A673 (cell line): ENCODE measurements around the gene PAK1IP1. TPM values are rescaled to one million over a fixed set of nuclear protein-coding genes. Genes with fewer than 3 reads are reported as not detected.
"Not testable (repeated sequence)": the region's sequence is repeated elsewhere in the genome, so short reads cannot be mapped to it uniquely, and the experiment has no call there.

Experiments
- BruUV-seq: library from RNA; stranded (reverse); fragments of 400-500 nt; replicated peaks from 2 replicates; lab custom pipeline; 2021; lab: Mats Ljungman, UMichigan
- CTCF ChIA-PET: fragments of 300-600 bp; sonication (Branson Sonifier 250); formaldehyde crosslinking; loops from one replicate; lab custom pipeline; 2022; ENCODE audit warnings: antibody characterized with exemption; lab: Charles Lee
- POLR2A ChIA-PET: fragments of 300-600 bp; sonication (Branson Sonifier 250); formaldehyde crosslinking; loops from one replicate; lab custom pipeline; 2022; ENCODE audit warnings: antibody characterized with exemption; ENCODE audit not compliant: low non-redundant PET; lab: Charles Lee
- DNase-seq: peaks from one replicate; pipeline ENCODE4 v3.0.0-alpha.2; 2015; ENCODE audit warnings: low spot score
- H3K27ac ChIP-seq: fragments of 200-600 bp; sonication (generic); 2 replicates; pipeline ENCODE4 v1.5.1; 2016; ENCODE audit warnings: mixed run types, low read depth, mild to moderate bottlenecking, mixed read lengths, antibody characterized with exemption, low read length; ENCODE audit not compliant: poor library complexity, severe bottlenecking
- H3K27me3 ChIP-seq: fragments of 200-600 bp; sonication (generic); replicated peaks from 2 replicates; pipeline ENCODE4 v1.6.1; 2017; ENCODE audit warnings: mixed run types, low read depth, mild to moderate bottlenecking, mixed read lengths, antibody characterized with exemption, low read length; ENCODE audit not compliant: insufficient read depth, poor library complexity
- H3K36me3 ChIP-seq: fragments of 200-600 bp; sonication (generic); 2 replicates; pipeline ENCODE4 v1.6.1; 2016; ENCODE audit warnings: mixed run types, mild to moderate bottlenecking, mixed read lengths, antibody characterized with exemption, low read length; ENCODE audit not compliant: insufficient read depth, poor library complexity, severe bottlenecking
- H3K4me1 ChIP-seq: fragments of 200-600 bp; sonication (generic); 2 replicates; pipeline ENCODE4 v1.6.1; 2017; ENCODE audit warnings: mixed run types, mild to moderate bottlenecking, mixed read lengths, antibody characterized with exemption, low read length; ENCODE audit not compliant: insufficient read depth, poor library complexity, severe bottlenecking
- H3K4me3 ChIP-seq: fragments of 200-600 bp; sonication (generic); 2 replicates; pipeline ENCODE4 v1.5.1; 2016; ENCODE audit warnings: low read depth, mixed run types, mild to moderate bottlenecking, mixed read lengths, low read length; ENCODE audit not compliant: poor library complexity, severe bottlenecking
- H3K9me3 ChIP-seq: fragments of 200-600 bp; sonication (generic); 2 replicates; pipeline ENCODE4 v1.6.1; 2016; ENCODE audit warnings: mixed run types, low read depth, mild to moderate bottlenecking, mixed read lengths, antibody characterized with exemption, low read length; ENCODE audit not compliant: poor library complexity, severe bottlenecking
- EZH2 ChIP-seq: fragments of 200-600 bp; sonication (generic); IDR thresholded peaks from 2 replicates; pipeline ENCODE4 v1.6.1; 2017; ENCODE audit warnings: borderline replicate concordance, low read depth, mild to moderate bottlenecking, mixed read lengths, antibody characterized with exemption, low read length; ENCODE audit not compliant: poor library complexity, severe bottlenecking
- intact Hi-C: fragments of 100-400 bp; cut with micrococcal nuclease; formaldehyde crosslinking; loops from one replicate; pipeline ENCODE4 v1.10.0; 2022; ENCODE audit not compliant: unreplicated experiment
- total RNA-seq: library from RNA; stranded (reverse); gene quantifications from 2 replicates; pipeline ENCODE4 v1.2.3, GENCODE V29; 2021
- TF ChIP-seq, protein P1 (sequence below): fragments of 300-800, 200-600 bp; sonication (generic); conservative IDR thresholded peaks from 2 replicates; pipeline ENCODE4 v1.5.1; 2017; ENCODE audit warnings: low read depth, mild to moderate bottlenecking, antibody characterized with exemption, low read length, moderate library complexity, mixed read lengths

The PAK1IP1 gene
- total RNA-seq, 1 experiment from 2014 or later, result 41.6 TPM

DNA sequence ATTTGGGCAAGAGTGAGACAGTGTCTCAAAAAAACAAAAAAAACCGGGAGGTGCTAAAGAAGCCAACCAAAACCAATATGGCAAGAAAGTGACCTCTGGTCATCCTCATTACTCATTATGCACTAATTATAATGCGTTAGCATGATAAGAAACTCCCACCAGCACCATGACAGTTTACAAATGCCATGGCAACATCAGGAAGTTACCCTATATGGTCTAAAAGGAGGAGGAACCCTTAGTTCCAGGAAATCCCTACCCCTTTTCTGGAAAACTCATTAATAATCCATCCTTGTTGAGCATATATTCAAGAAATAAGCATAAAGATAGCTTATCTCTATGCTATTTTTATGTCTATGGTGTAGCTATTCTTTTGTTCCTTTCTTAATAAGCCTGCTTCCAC, 32.0 kb upstream of the PAK1IP1 start:
- CTCF ChIA-PET, result no interaction called here

DNA sequence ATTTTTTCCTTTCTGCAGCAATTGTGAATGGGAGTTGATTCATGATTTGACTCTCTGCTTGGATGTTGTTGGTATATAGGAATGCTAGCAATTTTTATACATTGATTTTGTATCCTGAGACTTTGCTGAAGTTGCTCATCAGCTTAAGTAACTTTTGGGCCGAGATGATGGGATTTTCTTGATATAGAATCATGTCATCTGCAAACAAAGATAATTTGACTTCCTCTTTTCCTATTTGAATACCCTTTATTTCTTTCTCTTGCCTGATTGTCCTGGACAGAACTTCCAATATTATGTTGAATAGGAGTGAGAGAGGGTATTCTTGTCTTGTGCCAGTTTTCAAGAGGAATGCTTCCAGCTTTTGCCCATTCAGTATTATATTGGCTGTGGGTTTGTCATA, 29.2 kb upstream of the PAK1IP1 start:
- CTCF ChIA-PET, intact Hi-C loops: not testable (repeated sequence)

More for the DNA sequence above, 32.0 kb upstream of the PAK1IP1 start:
- Histone ChIP-seq H3K9me3 (no peaks in the 10 kb centered on the region), H3K27me3 (peaks cover 14% of the 10 kb centered on the region), H3K4me3 (no peak overlapping the region), H3K4me1 (no peaks in the 10 kb centered on the region), H3K27ac (no peak overlapping the region), H3K36me3 (no peaks in the 10 kb centered on the region)
- DNase-seq, result no peak
- no TSS peak for BruUV-seq
- TF ChIP-seq, protein P1, sequence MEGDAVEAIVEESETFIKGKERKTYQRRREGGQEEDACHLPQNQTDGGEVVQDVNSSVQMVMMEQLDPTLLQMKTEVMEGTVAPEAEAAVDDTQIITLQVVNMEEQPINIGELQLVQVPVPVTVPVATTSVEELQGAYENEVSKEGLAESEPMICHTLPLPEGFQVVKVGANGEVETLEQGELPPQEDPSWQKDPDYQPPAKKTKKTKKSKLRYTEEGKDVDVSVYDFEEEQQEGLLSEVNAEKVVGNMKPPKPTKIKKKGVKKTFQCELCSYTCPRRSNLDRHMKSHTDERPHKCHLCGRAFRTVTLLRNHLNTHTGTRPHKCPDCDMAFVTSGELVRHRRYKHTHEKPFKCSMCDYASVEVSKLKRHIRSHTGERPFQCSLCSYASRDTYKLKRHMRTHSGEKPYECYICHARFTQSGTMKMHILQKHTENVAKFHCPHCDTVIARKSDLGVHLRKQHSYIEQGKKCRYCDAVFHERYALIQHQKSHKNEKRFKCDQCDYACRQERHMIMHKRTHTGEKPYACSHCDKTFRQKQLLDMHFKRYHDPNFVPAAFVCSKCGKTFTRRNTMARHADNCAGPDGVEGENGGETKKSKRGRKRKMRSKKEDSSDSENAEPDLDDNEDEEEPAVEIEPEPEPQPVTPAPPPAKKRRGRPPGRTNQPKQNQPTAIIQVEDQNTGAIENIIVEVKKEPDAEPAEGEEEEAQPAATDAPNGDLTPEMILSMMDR, result no peak
- no peak for TF ChIP-seq EZH2
- POLR2A ChIA-PET, result no interaction called here
- intact Hi-C loops, result no loop called here

DNA sequence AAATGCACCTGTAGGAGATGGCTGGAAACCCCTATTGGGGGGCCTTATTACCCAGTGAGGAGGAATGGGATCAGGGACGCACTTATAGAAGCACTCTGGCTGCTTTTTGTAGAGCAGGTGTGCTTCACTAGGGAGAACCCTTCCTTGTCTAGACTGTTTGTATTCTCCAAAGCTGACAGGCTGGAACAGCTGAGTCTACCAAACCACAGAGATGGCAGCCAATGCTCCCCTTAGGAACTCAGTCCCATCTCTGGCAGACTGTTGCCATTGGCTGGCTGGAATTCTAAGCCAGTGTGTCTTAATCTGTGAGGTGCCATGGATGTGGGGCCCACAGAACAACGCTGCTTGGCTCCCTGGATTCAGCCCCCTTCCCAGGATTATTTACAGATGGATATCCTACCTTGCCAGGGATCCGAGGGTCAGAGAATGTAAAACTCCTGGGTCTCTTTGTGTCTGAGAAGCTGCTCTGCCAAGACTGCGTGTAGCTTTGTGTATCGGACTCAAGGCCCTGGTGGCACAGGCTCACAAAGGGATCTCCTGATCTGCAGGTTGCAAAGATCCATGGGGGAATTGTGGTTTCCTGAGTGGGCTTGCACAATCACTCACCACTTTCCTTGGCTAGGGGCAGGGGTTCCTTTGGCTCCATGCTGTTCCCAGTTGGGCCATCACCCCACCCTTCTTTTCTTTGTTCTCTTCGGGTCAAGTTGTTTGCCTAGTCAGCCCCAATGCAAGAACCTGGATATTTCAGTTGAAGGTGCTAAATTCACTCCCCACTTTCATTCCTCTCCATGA, 26.4 kb upstream of the PAK1IP1 start:
- ChIA-PET CTCF (no interaction called here), POLR2A (no interaction called here)
- Histone ChIP-seq H3K36me3 (no peaks in the 10 kb centered on the region), H3K4me3 (no peak overlapping the region), H3K27ac (no peak overlapping the region), H3K27me3 (peaks cover 38% of the 10 kb centered on the region), H3K9me3 (no peaks in the 10 kb centered on the region), H3K4me1 (no peaks in the 10 kb centered on the region)
- no peak for DNase-seq
- intact Hi-C loops, result no loop called here
- no TSS peak for BruUV-seq
- no peak for TF ChIP-seq EZH2
- TF ChIP-seq, protein P1, result no peak

More for the DNA sequence above, 29.2 kb upstream of the PAK1IP1 start:
- H3K9me3 ChIP-seq, H3K27ac ChIP-seq, H3K4me1 ChIP-seq, BruUV-seq, H3K36me3 ChIP-seq, POLR2A ChIA-PET, DNase-seq, H3K4me3 ChIP-seq: not testable (repeated sequence)
- H3K27me3 ChIP-seq, result peaks cover 35% of the 10 kb centered on the region
